Activated CD4-positive, alpha-beta T cell treated with anti-CD3 and anti-CD28 coated beads, Interleukin-2, amount 10 ng/mL, durations not matched to agents 24 days and 14 days (primary cell): Measurements from ENCODE around the gene ZNF514. TPM values are rescaled to one million over a fixed set of nuclear protein-coding genes. Genes with fewer than 3 reads are reported as not detected.

Experiments used
- DNase-seq: peaks from one replicate; pipeline ENCODE4 v3.0.0; 2022
- H3K27ac Mint-ChIP-seq: one replicate; pipeline ENCODE4 v1.8.0; 2022; ENCODE audit warnings: mild to moderate bottlenecking, mixed read lengths
- H3K27me3 Mint-ChIP-seq: one replicate; pipeline ENCODE4 v1.8.0; 2022; ENCODE audit warnings: mixed read lengths
- H3K36me3 Mint-ChIP-seq: one replicate; pipeline ENCODE4 v1.8.0; 2022; ENCODE audit warnings: low read depth, mild to moderate bottlenecking, mixed read lengths
- H3K4me1 Mint-ChIP-seq: one replicate; pipeline ENCODE4 v1.8.0; 2021; ENCODE audit warnings: mixed read lengths
- H3K4me3 Mint-ChIP-seq: one replicate; pipeline ENCODE4 v1.8.0; 2022; ENCODE audit warnings: mild to moderate bottlenecking, moderate library complexity, mixed read lengths
- H3K9me3 Mint-ChIP-seq: one replicate; pipeline ENCODE4 v1.8.0; 2021; ENCODE audit warnings: mixed read lengths
- intact Hi-C: fragments of 100-400 bp; cut with micrococcal nuclease; formaldehyde crosslinking; loops from one replicate; pipeline ENCODE4 v1.15.1; 2023
- total RNA-seq: library from RNA; stranded (reverse); gene quantifications from 2 replicates; pipeline ENCODE4 v1.2.3, GENCODE V29; 2022

The ZNF514 gene
- total RNA-seq, 1 donor from 2014 or later = 8.2 TPM

- no peak for DNase-seq
- no peaks in the 10 kb centered on the region for H3K27me3 Mint-ChIP-seq
- peaks cover 12% of the 10 kb centered on the region for H3K36me3 Mint-ChIP-seq
- intact Hi-C loops = no loop called here
- peaks cover 6% of the 10 kb centered on the region for H3K9me3 Mint-ChIP-seq
- H3K4me1 Mint-ChIP-seq = peaks cover 24% of the 10 kb centered on the region
- peak overlapping the region; percentile 98 for H3K4me3 Mint-ChIP-seq
- H3K27ac Mint-ChIP-seq = peak overlapping the region; percentile 97
Measured at GRCh38 chr2:95166065-95166763, 6.6 kb upstream of the ZNF514 start.

GRCh38 chr2:95165371-95166064, 5.9 kb upstream of the ZNF514 start, which contains the start of gene ZNF2:
ZNF2 (plus strand) TSS chr2:95165809; CDS start chr2:95176227, 10,418 bp downstream.
- intact Hi-C loops = loop anchor here (1.0 to 2.0 kb wide), 4 partner anchors 42 to 143 kb away; partner anchors contain the start of genes MRPS5 and ZNF892
- no peaks in the 10 kb centered on the region for H3K27me3 Mint-ChIP-seq
- H3K4me3 Mint-ChIP-seq = peak within 1 kb of the TSS; percentile 98
- H3K4me1 Mint-ChIP-seq = peaks cover 24% of the 10 kb centered on the region
- peak; percentile 99 for DNase-seq
- peaks cover 4% of the 10 kb centered on the region for H3K9me3 Mint-ChIP-seq
- peaks cover 12% of the 10 kb centered on the region for H3K36me3 Mint-ChIP-seq
- peak within 1 kb of the TSS; percentile 97 for H3K27ac Mint-ChIP-seq

- Mint-ChIP-seq H3K27ac (peak overlapping the region; percentile 97), H3K4me3 (peak overlapping the region; percentile 98), H3K36me3 (peaks cover 12% of the 10 kb centered on the region), H3K4me1 (peaks cover 27% of the 10 kb centered on the region), H3K27me3 (no peaks in the 10 kb centered on the region), H3K9me3 (peaks cover 2% of the 10 kb centered on the region)
- intact Hi-C loops = loop anchor here (1.0 to 2.0 kb wide), 4 partner anchors 42 to 142 kb away; partner anchors contain the start of genes MRPS5 and ZNF892
- DNase-seq = no peak
Measured at GRCh38 chr2:95165030-95165370, 5.4 kb upstream of the ZNF514 start.

- H3K27ac Mint-ChIP-seq = peak overlapping the region; percentile 53
- no peaks in the 10 kb centered on the region for H3K27me3 Mint-ChIP-seq
- H3K9me3 Mint-ChIP-seq = peaks cover 21% of the 10 kb centered on the region
- H3K4me3 Mint-ChIP-seq = peak overlapping the region; percentile 84
- no peak for DNase-seq
- H3K4me1 Mint-ChIP-seq = peaks cover 13% of the 10 kb centered on the region
- peaks cover 26% of the 10 kb centered on the region for H3K36me3 Mint-ChIP-seq
- intact Hi-C loops = loop anchor here (1.0 kb wide), 1 partner anchor 37 kb away; no protein-coding TSS in a partner anchor
Measured at GRCh38 chr2:95158891-95159619, 593 bp downstream of the ZNF514 start.

- H3K36me3 Mint-ChIP-seq = peaks cover 32% of the 10 kb centered on the region
- peak overlapping the region; percentile 32 for H3K27ac Mint-ChIP-seq
- intact Hi-C loops = no loop called here
Measured at GRCh38 chr2:95158441-95158840, 1.2 kb downstream of the ZNF514 start.

GRCh38 chr2:95149397-95149984, 10.2 kb downstream of the ZNF514 start:
- Mint-ChIP-seq H3K27me3 (no peaks in the 10 kb centered on the region), H3K9me3 (peaks cover 60% of the 10 kb centered on the region), H3K27ac (no peak overlapping the region), H3K36me3 (peaks cover 67% of the 10 kb centered on the region), H3K4me1 (no peaks in the 10 kb centered on the region), H3K4me3 (no peak overlapping the region)
- intact Hi-C loops = no loop called here
- DNase-seq = no peak

More at GRCh38 chr2:95158441-95158840, 1.2 kb downstream of the ZNF514 start:
- Mint-ChIP-seq H3K4me1 (peaks cover 13% of the 10 kb centered on the region), H3K9me3 (peaks cover 22% of the 10 kb centered on the region), H3K4me3 (peak overlapping the region; percentile 84), H3K27me3 (no peaks in the 10 kb centered on the region)
- DNase-seq = no peak

- intact Hi-C loops = no loop called here
- no peak overlapping the region for H3K27ac Mint-ChIP-seq
- H3K27me3 Mint-ChIP-seq = no peaks in the 10 kb centered on the region
- H3K4me3 Mint-ChIP-seq = no peak overlapping the region
- H3K36me3 Mint-ChIP-seq = peaks cover 23% of the 10 kb centered on the region
- H3K9me3 Mint-ChIP-seq = peaks cover 41% of the 10 kb centered on the region
- DNase-seq = no peak
- no peaks in the 10 kb centered on the region for H3K4me1 Mint-ChIP-seq
Measured at GRCh38 chr2:95143838-95144237, 15.8 kb downstream of the ZNF514 start.

GRCh38 chr2:95138702-95139101, 20.9 kb downstream of the ZNF514 start:
- H3K4me3 Mint-ChIP-seq = no peak overlapping the region
- H3K36me3 Mint-ChIP-seq = peaks cover 4% of the 10 kb centered on the region
- DNase-seq = no peak
- no peak overlapping the region for H3K27ac Mint-ChIP-seq
- no peaks in the 10 kb centered on the region for H3K4me1 Mint-ChIP-seq
- H3K27me3 Mint-ChIP-seq = no peaks in the 10 kb centered on the region
- intact Hi-C loops = no loop called here
- H3K9me3 Mint-ChIP-seq = peaks cover 30% of the 10 kb centered on the region

- Mint-ChIP-seq H3K9me3 (no peaks in the 10 kb centered on the region), H3K4me3 (peak overlapping the region; percentile 98), H3K27me3 (no peaks in the 10 kb centered on the region), H3K4me1 (peaks cover 39% of the 10 kb centered on the region), H3K36me3 (peaks cover 18% of the 10 kb centered on the region), H3K27ac (peak overlapping the region; percentile 70)
- no peak for DNase-seq
- intact Hi-C loops = loop anchor here (1.0 to 2.0 kb wide), 2 partner anchors 37 to 85 kb away; partner anchors contain the start of genes ZNF514 and ZNF892
Measured at GRCh38 chr2:95122197-95122551, 37.5 kb downstream of the ZNF514 start.

- DNase-seq = peak; percentile 97
- Mint-ChIP-seq H3K4me1 (peaks cover 40% of the 10 kb centered on the region), H3K4me3 (peak within 1 kb of the TSS; percentile 98), H3K27me3 (no peaks in the 10 kb centered on the region), H3K27ac (peak within 1 kb of the TSS; percentile 96), H3K36me3 (peaks cover 20% of the 10 kb centered on the region), H3K9me3 (no peaks in the 10 kb centered on the region)
- intact Hi-C loops = loop anchor here (1.0 to 2.0 kb wide), 4 partner anchors 38 to 99 kb away; partner anchors contain the start of genes ZNF2, ZNF514 and ZNF892
Measured at GRCh38 chr2:95121407-95122196, 38.0 kb downstream of the ZNF514 start, which contains the start of gene MRPS5. MRPS5 (minus strand) TSS chr2:95121808; CDS start chr2:95121791, 17 bp downstream.

GRCh38 chr2:95121093-95121406, 38.6 kb downstream of the ZNF514 start:
- H3K27ac Mint-ChIP-seq = peak overlapping the region; percentile 96
- peaks cover 22% of the 10 kb centered on the region for H3K36me3 Mint-ChIP-seq
- no peaks in the 10 kb centered on the region for H3K27me3 Mint-ChIP-seq
- H3K4me3 Mint-ChIP-seq = peak overlapping the region; percentile 98
- no peaks in the 10 kb centered on the region for H3K9me3 Mint-ChIP-seq
- peaks cover 40% of the 10 kb centered on the region for H3K4me1 Mint-ChIP-seq
- DNase-seq = no peak
- intact Hi-C loops = loop anchor here (1.0 kb wide), 2 partner anchors 44 to 99 kb away; partner anchors contain the start of gene ZNF2

GRCh38 chr2:95115418-95115817, 44.2 kb downstream of the ZNF514 start:
- Mint-ChIP-seq H3K4me1 (peaks cover 40% of the 10 kb centered on the region), H3K9me3 (no peaks in the 10 kb centered on the region), H3K36me3 (peaks cover 45% of the 10 kb centered on the region), H3K27ac (no peak overlapping the region), H3K4me3 (no peak overlapping the region), H3K27me3 (no peaks in the 10 kb centered on the region)
- peak; percentile 93 for DNase-seq
- intact Hi-C loops = loop anchor here (1.0 kb wide), 3 partner anchors 39 to 129 kb away; no protein-coding TSS in a partner anchor

GRCh38 chr2:95113464-95113863, 46.2 kb downstream of the ZNF514 start:
- no peak for DNase-seq
- H3K27ac Mint-ChIP-seq = no peak overlapping the region
- no peaks in the 10 kb centered on the region for H3K27me3 Mint-ChIP-seq
- peaks cover 21% of the 10 kb centered on the region for H3K4me1 Mint-ChIP-seq
- intact Hi-C loops = no loop called here
- no peaks in the 10 kb centered on the region for H3K9me3 Mint-ChIP-seq
- peaks cover 50% of the 10 kb centered on the region for H3K36me3 Mint-ChIP-seq
- H3K4me3 Mint-ChIP-seq = no peak overlapping the region
